SK-N-SH (cell line): ENCODE measurements around the gene XXYLT1. TPM values are rescaled to one million over a fixed set of nuclear protein-coding genes. Genes with fewer than 3 reads are reported as not detected.

Experiments used
- CTCF ChIA-PET: fragments of 300-600, 350-600 bp; formaldehyde crosslinking; extraction: SDS; loops from one replicate; lab custom pipeline; 2021; lab: Yijun Ruan, JAX
- POLR2A ChIA-PET: fragments of 350-600 bp; sonication (Branson Sonifier 250); formaldehyde crosslinking; extraction: SDS; loops from one replicate; lab custom pipeline; 2020; ENCODE audit warnings: antibody characterized with exemption, inconsistent platforms; lab: Yijun Ruan, JAX
- DNase-seq: peaks from one replicate; pipeline ENCODE4 v3.0.0; 2012
- H2AFZ ChIP-seq: fragments of 200-600 bp; sonication (generic); 2 replicates; pipeline ENCODE4 v1.8.1; 2016; ENCODE audit warnings: antibody characterized with exemption, mild to moderate bottlenecking, low read depth
- H3F3A ChIP-seq: fragments of 200-600 bp; sonication (generic); replicated peaks from 2 replicates; pipeline ENCODE3; 2016; ENCODE audit warnings: antibody characterized with exemption, mild to moderate bottlenecking; ENCODE audit not compliant: insufficient read depth
- H3K27ac ChIP-seq, 2 experiments: fragments of 200-500 bp in 1 of 2; fragments of 200-600 bp in 1 of 2; sonication (Bioruptor generic) in 1 of 2; sonication (generic), shearing (Covaris generic) in 1 of 2; 2 replicates each; pipeline versions ENCODE4 v1.5.1 to v1.6.1; 2014 to 2016; ENCODE audit warnings: low read depth in 2 of 2, inconsistent platforms in 1 of 2, low read length in 1 of 2, mild to moderate bottlenecking in 1 of 2, mixed read lengths in 1 of 2
- H3K27me3 ChIP-seq: fragments of 200-600 bp; sonication (generic), shearing (Covaris generic); 2 replicates; pipeline ENCODE4 v1.6.1; 2016; ENCODE audit warnings: mixed run types; ENCODE audit not compliant: insufficient read depth
- H3K36me3 ChIP-seq, 2 experiments: fragments of 200-500 bp in 1 of 2; fragments of 200-600 bp in 1 of 2; sonication (Bioruptor generic) in 1 of 2; sonication (generic) in 1 of 2; replicated peaks in 1 of 2; 2 replicates each; pipeline versions ENCODE3 to v1.5.1; 2014 to 2016; ENCODE audit warnings: low read length in 1 of 2, mild to moderate bottlenecking in 1 of 2; ENCODE audit not compliant: insufficient read depth in 2 of 2, control insufficient read depth in 1 of 2
- H3K4me1 ChIP-seq, 2 experiments: fragments of 200-500 bp in 1 of 2; fragments of 200-600 bp in 1 of 2; sonication (Bioruptor generic) in 1 of 2; sonication (generic), shearing (Covaris generic) in 1 of 2; 2 replicates each; pipeline versions ENCODE4 v1.5.1 to v1.6.1; 2014 to 2016; ENCODE audit warnings: low read depth in 1 of 2, low read length in 1 of 2, mixed run types in 1 of 2; ENCODE audit not compliant: insufficient read depth in 2 of 2, control insufficient read depth in 1 of 2
- H3K4me2 ChIP-seq: fragments of 200-600 bp; sonication (generic), shearing (Covaris generic); 2 replicates; pipeline ENCODE4 v1.6.1; 2017; ENCODE audit warnings: mixed run types
- H3K4me3 ChIP-seq, 2 experiments: fragments of 200-500 bp in 1 of 2; fragments of 200-600 bp in 1 of 2; sonication (Bioruptor generic) in 1 of 2; sonication (generic), shearing (Covaris generic) in 1 of 2; 2 replicates each; pipeline versions ENCODE4 v1.5.1 to v1.8.1; 2014 to 2016; ENCODE audit warnings: low read depth in 2 of 2, inconsistent platforms in 1 of 2, low read length in 1 of 2, mild to moderate bottlenecking in 1 of 2, mixed read lengths in 1 of 2, moderate library complexity in 1 of 2
- H3K79me2 ChIP-seq: fragments of 200-600 bp; sonication (generic); 2 replicates; pipeline ENCODE4 v1.8.1; 2017; ENCODE audit warnings: mild to moderate bottlenecking; ENCODE audit not compliant: insufficient read depth
- H3K9ac ChIP-seq: fragments of 200-600 bp; sonication (generic); 2 replicates; pipeline ENCODE4 v1.6.1; 2017; ENCODE audit warnings: mixed run types
- H3K9me2 ChIP-seq: fragments of 200-600 bp; sonication (generic); 2 replicates; pipeline ENCODE4 v1.6.1; 2017; ENCODE audit warnings: mixed run types
- H3K9me3 ChIP-seq: fragments of 200-600 bp; sonication (generic); 2 replicates; pipeline ENCODE4 v1.6.1; 2017; ENCODE audit warnings: mixed run types, mild to moderate bottlenecking, moderate library complexity
- H4K20me1 ChIP-seq: fragments of 200-600 bp; sonication (generic); 2 replicates; pipeline ENCODE4 v1.6.1; 2017; ENCODE audit warnings: mild to moderate bottlenecking, mixed run types; ENCODE audit not compliant: insufficient read depth
- CHD2 ChIP-seq: fragments of 150-350 bp; IDR thresholded peaks from 2 replicates; pipeline ENCODE4 v1.6.1; 2018; ENCODE audit warnings: low read length; ENCODE audit not compliant: partially characterized antibody
- ELF1 ChIP-seq: IDR thresholded peaks from 2 replicates; pipeline ENCODE4 v1.4.0; 2012
- EP300 ChIP-seq, 2 experiments: IDR thresholded peaks; 2 replicates each; pipeline versions ENCODE4 v1.4.0 to v1.6.1; 2012; ENCODE audit warnings: borderline replicate concordance in 1 of 2, low read depth in 1 of 2, low read length in 1 of 2
- MEF2A ChIP-seq: IDR thresholded peaks from 2 replicates; pipeline ENCODE4 v1.4.0; 2012; ENCODE audit warnings: low read depth, borderline replicate concordance
- MXI1 ChIP-seq: IDR thresholded peaks from 2 replicates; pipeline ENCODE4 v1.6.1; 2012; ENCODE audit warnings: mild to moderate bottlenecking, low read depth, low read length, improper control_type of control experiment
- RAD21 ChIP-seq: IDR thresholded peaks from 2 replicates; pipeline ENCODE4 v1.6.1; 2012; ENCODE audit warnings: mild to moderate bottlenecking, low read length
- SMC3 ChIP-seq: IDR thresholded peaks from 2 replicates; pipeline ENCODE4 v1.6.1; 2012; ENCODE audit warnings: low read depth, low read length, improper control_type of control experiment
- TCF12 ChIP-seq: IDR thresholded peaks from 2 replicates; pipeline ENCODE4 v1.4.0; 2012
- WGBS: methylation state at CpG from one replicate; pipeline ENCODE4 v1.1.6; 2017; ENCODE audit warnings: low lambda C conversion rate; 5-methylcytosine and 5-hydroxymethylcytosine counted together
- polyA plus RNA-seq, 3 experiments: library from polyadenylated mRNA; depleted of rRNA; stranded (reverse); fragments of >200 nt; gene quantifications; 2 replicates each; pipeline ENCODE4 v1.2.3, GENCODE V29; 2012
- TF ChIP-seq, protein P1 (sequence below): IDR thresholded peaks from 2 replicates; pipeline ENCODE4 v1.4.0; 2012; ENCODE audit warnings: low read depth, borderline replicate concordance
- TF ChIP-seq, protein P2 (sequence below): IDR thresholded peaks from 2 replicates; pipeline ENCODE4; 2012

XXYLT1 gene
- polyA plus RNA-seq, 1 of the 3 experiments (the other 2 are of a cell fraction), result 22.6 TPM

DNA sequence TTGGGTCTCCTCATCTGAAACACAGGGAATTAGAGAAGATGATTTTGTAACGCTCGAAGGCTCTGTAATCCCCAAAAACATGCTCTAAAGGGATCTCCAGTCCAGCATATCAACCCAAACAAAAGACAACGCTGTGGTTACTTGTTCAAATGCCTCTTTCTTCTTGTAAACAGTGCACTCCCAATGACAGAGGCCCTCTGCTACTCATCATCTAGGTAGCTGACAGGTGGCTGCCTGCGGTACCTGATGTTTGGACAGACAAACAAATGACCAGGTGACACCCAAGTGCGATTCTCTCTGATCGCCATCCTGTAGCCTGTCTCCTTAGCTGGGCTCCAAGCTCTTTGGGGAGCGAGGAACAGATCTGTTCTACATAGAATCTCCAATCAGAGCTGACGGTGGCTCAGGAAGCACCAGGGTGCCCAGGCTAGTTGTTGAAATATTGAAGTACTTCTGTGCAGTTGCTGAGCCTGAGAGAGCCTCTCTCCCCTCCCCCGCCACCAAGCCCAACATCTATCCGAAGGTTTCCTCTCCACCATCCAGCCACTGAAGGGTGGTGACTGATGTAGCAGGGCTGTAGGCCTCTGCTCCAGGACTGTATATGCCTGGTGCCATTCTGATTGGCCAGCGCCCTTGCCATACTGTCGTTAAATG is 238.7 kb downstream of the XXYLT1 start:
- 73% methylated on average over 6 of the region's 12 CpGs for WGBS

DNA sequence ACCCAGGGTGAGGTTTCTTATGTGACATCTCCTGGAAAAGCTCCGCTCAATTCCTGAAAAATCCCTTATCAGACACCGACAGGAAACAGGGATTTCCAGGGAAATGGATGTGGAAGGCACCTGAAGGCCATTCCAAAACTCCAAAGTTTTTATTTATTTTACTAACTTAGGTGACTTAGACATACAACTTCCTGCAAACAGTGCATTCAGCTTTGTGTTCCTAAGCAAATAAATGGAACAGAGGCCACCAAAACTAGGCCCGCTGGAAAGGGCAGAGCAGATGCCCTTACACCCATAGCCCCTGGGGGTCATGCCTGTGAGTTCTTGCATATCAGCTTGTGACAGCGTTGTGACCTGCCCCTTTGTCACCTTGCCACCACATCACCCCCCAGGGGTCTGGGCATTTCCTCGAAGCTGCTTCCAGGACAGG is 239.4 kb downstream of the XXYLT1 start:
- CTCF ChIA-PET, result interaction anchor here (1.2 to 1.3 kb wide), 2 partner anchors 74 to 349 kb away, joined by 3 to 4 read pairs; no protein-coding TSS in a partner anchor
- Histone ChIP-seq H3K27ac (no peak overlapping the region), H3K36me3 (no peaks in the 10 kb centered on the region), H3K4me2 (no peak overlapping the region), H3F3A (no peaks in the 10 kb centered on the region), H4K20me1 (no peaks in the 10 kb centered on the region), H3K9ac (no peak overlapping the region), H3K9me2 (no peaks in the 10 kb centered on the region), H3K4me3 (no peak overlapping the region), H3K9me3 (no peaks in the 10 kb centered on the region), H2AFZ (no peak overlapping the region), H3K79me2 (no peaks in the 10 kb centered on the region), H3K4me1 (peaks cover 10 to 13% of the 10 kb centered on the region in 2 experiments; a peak in 2 of 4 replicates), H3K27me3 (no peaks in the 10 kb centered on the region)
- TF ChIP-seq RAD21 (no peak), EP300 (IDR thresholded peaks at IDR 0.05; ENCODE audit: borderline replicate concordance in 1 of 2, low read depth in 1 of 2, low read length in 1 of 2) (no peak), ELF1 (no peak), MEF2A (no peak), CHD2 (no peak)
- TF ChIP-seq, protein P1, sequence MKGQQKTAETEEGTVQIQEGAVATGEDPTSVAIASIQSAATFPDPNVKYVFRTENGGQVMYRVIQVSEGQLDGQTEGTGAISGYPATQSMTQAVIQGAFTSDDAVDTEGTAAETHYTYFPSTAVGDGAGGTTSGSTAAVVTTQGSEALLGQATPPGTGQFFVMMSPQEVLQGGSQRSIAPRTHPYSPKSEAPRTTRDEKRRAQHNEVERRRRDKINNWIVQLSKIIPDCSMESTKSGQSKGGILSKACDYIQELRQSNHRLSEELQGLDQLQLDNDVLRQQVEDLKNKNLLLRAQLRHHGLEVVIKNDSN, result no peak
- DNase-seq, result no peak
- WGBS, result 94% methylated on average over 3 of the region's 5 CpGs
- POLR2A ChIA-PET, result no interaction called here

More for the DNA sequence above, 238.7 kb downstream of the XXYLT1 start:
- Histone ChIP-seq H3K4me2 (no peak overlapping the region), H3K9me2 (no peaks in the 10 kb centered on the region), H4K20me1 (no peaks in the 10 kb centered on the region), H3K4me1 (peaks cover 10 to 13% of the 10 kb centered on the region in 2 experiments; a peak in 2 of 4 replicates), H3K79me2 (no peaks in the 10 kb centered on the region), H3F3A (no peaks in the 10 kb centered on the region), H3K9me3 (no peaks in the 10 kb centered on the region), H3K36me3 (no peaks in the 10 kb centered on the region), H2AFZ (no peak overlapping the region), H3K27ac (no peak overlapping the region), H3K4me3 (no peak overlapping the region), H3K9ac (no peak overlapping the region), H3K27me3 (no peaks in the 10 kb centered on the region)
- ChIA-PET CTCF (interaction anchor here (1.3 kb wide), 1 partner anchor 350 kb away, joined by 4 read pairs; no protein-coding TSS in a partner anchor), POLR2A (no interaction called here)
- TF ChIP-seq EP300 (IDR thresholded peaks at IDR 0.05; ENCODE audit: borderline replicate concordance in 1 of 2, low read depth in 1 of 2, low read length in 1 of 2), result no peak
- DNase-seq, result no peak

DNA sequence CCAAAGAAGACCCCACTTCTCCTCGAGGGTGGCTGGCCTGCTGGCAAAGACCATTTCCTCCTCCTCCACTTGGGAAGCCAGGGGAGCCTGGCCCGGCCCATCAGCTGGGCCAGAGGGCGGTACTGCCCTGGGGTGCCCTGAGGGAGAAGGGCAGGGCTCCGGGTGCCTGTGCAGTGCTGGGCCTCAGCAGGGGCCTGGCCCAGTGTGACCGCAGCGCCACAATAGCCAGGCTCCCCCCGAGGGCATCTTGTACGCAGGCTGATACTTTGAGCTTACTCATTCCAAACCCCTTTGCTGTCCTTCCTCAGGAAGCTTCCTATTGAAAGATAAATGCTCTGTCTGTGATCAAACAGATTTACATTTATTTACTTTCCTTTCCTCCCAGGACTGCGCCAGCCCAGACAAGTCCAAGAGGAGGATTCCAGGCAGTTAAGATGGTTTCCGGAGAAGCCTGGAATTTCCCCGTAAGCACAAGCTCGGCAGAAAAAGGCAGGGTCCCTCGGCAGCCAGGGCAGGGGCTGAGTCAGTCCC is 240.1 kb downstream of the XXYLT1 start:
- Histone ChIP-seq H3K9me3 (no peaks in the 10 kb centered on the region), H3K4me1 (peaks cover 10 to 14% of the 10 kb centered on the region in 2 experiments; a peak in 2 of 4 replicates), H3F3A (no peaks in the 10 kb centered on the region), H3K79me2 (no peaks in the 10 kb centered on the region), H2AFZ (peak overlapping the region; percentile 33; the same call in 1 of the 2 replicates), H3K27me3 (no peaks in the 10 kb centered on the region), H3K9ac (no peak overlapping the region), H3K27ac (peak overlapping the region in 1 of 2 experiments; percentile 16; a peak in 2 of 4 replicates), H3K4me2 (0 out of 2 replicates have a peak overlapping the region, but pooled peaks have one; percentile 34), H3K36me3 (no peaks in the 10 kb centered on the region), H3K9me2 (no peaks in the 10 kb centered on the region), H4K20me1 (no peaks in the 10 kb centered on the region), H3K4me3 (no peak overlapping the region)
- DNase-seq, result peak; percentile 59
- TF ChIP-seq, protein P2, sequence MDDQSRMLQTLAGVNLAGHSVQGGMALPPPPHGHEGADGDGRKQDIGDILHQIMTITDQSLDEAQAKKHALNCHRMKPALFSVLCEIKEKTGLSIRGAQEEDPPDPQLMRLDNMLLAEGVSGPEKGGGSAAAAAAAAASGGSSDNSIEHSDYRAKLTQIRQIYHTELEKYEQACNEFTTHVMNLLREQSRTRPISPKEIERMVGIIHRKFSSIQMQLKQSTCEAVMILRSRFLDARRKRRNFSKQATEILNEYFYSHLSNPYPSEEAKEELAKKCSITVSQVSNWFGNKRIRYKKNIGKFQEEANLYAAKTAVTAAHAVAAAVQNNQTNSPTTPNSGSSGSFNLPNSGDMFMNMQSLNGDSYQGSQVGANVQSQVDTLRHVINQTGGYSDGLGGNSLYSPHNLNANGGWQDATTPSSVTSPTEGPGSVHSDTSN, result peak; percentile 49; the same call in 1 of the 2 replicates
- no peak for TF ChIP-seq SMC3
- peak; percentile 14; the same call in 1 of the 2 replicates for TF ChIP-seq TCF12
- TF ChIP-seq MXI1, result no peak
- POLR2A ChIA-PET, result no interaction called here
- WGBS, result 58% methylated on average over 3 of the region's 13 CpGs
- CTCF ChIA-PET, result interaction anchor here (1.2 to 1.3 kb wide), 2 partner anchors 74 to 348 kb away, joined by 3 to 4 read pairs; no protein-coding TSS in a partner anchor
